IPS-20b (cell line): Measurements from ENCODE around the gene GPX2.
A peak's percentile ranks its signal among the peaks of the same experiment; 100 is the strongest.

Source experiments
- H3K27ac ChIP-seq: one replicate; pipeline ENCODE4 v1.5.1; 2013; ENCODE audit warnings: low read length
- H3K27me3 ChIP-seq: 2 replicates; pipeline ENCODE4 v1.6.1; 2013; ENCODE audit warnings: mild to moderate bottlenecking, low read length, inconsistent platforms; ENCODE audit not compliant: insufficient read depth
- H3K36me3 ChIP-seq: 2 replicates; pipeline ENCODE4 v1.6.1; 2013; ENCODE audit warnings: low read depth, mild to moderate bottlenecking, inconsistent platforms, low read length, moderate library complexity; ENCODE audit not compliant: insufficient read depth
- H3K4me1 ChIP-seq: 2 replicates; pipeline ENCODE4 v1.6.1; 2013; ENCODE audit warnings: mild to moderate bottlenecking, control low read depth, inconsistent platforms, low read length, moderate library complexity; ENCODE audit not compliant: insufficient read depth
- H3K4me3 ChIP-seq: 2 replicates; pipeline ENCODE4 v1.5.1; 2013; ENCODE audit warnings: mild to moderate bottlenecking, low read length, inconsistent platforms
- H3K9ac ChIP-seq: 2 replicates; pipeline ENCODE4 v1.6.1; 2013; ENCODE audit warnings: low read depth, mild to moderate bottlenecking, inconsistent platforms, low read length, moderate library complexity
- H3K9me3 ChIP-seq: 2 replicates; pipeline ENCODE4 v1.6.1; 2013; ENCODE audit warnings: mild to moderate bottlenecking, low read depth, low read length, inconsistent platforms; ENCODE audit not compliant: insufficient read depth

GPX2 gene

DNA sequence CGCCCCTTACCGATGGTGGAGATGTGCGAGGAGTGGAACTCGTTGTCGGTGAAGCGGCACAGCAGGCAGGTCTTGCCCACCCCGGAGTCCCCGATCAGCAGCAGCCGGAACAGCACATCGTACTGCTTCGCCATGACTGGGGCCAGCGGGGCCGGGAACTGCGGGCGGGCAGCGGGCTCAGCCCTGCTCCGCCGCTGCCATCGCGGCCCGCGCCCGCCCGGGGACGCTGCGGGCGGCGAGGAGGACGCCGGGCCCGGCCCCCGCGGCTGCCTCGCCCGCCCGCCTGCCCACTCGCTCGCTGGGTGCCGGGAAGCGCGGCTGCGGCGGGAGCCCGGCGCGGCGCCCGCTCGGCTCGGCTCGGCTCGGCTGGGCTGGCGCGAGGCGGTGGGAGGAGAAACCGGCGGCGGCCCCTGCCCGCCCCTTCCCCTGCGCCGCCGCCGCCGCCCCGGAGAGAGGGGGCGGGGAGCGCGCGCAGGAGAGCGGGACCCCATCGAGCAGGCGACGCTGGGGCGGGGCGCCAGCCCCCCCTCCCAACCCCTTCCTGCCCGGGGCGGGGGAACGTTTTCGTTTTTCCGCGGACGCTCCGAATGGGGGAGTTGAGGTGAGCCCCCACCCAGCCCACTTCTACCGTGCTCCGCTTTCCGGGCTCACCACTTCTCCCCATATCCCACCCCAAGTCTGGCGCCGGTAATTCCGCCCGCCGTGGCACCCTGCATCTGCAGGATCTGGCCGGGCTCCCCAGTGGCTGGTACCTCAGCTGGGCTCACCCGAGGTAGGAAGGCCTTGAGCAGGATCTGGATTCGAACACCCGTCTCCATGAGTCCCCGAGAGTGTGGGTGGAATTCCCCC is 29.6 kb upstream of the GPX2 start, which contains the start of gene RAB15:
RAB15 (minus strand) TSS at position 394 of the 849 bp plus-strand sequence; CDS start at position 134, 260 bp downstream.
- no peak within 1 kb of the TSS for H3K27ac ChIP-seq
- H3K36me3 ChIP-seq, result peaks cover 5% of the 10 kb centered on the region; the same call in 1 of the 2 replicates
- no peaks in the 10 kb centered on the region for H3K9me3 ChIP-seq
- peak within 1 kb of the TSS; percentile 80 for H3K4me3 ChIP-seq
- H3K9ac ChIP-seq, result peak within 1 kb of the TSS; percentile 80; the same call in 1 of the 2 replicates
- H3K4me1 ChIP-seq, result peaks cover 37% of the 10 kb centered on the region
- H3K27me3 ChIP-seq, result peaks cover 30% of the 10 kb centered on the region

DNA sequence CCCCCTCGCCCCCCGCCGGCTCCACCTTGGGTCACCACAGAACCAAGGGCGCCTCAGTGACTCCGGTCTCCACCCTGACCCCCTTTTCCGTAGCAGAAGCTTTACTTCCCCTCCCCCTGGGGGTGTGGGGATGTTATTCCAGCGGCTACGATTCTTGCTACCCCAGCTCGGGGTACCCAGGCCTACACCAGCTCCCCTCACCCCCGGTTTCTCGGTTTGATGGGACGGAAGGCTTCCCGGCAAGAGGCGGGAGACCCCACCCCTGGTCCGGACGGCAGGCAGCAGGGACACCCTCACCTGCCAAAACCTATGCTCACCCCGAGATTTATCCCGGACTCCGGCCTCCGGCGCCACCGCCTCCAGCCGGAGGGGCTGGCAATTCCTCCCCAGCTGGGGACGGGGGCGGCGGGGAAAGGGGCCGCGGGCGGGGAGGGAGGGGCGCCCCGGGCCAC is 29.0 kb upstream of the GPX2 start:
- Histone ChIP-seq H3K9ac (peak overlapping the region; percentile 61; the same call in 1 of the 2 replicates), H3K27ac (no peak overlapping the region), H3K36me3 (peaks cover 8% of the 10 kb centered on the region; the same call in 1 of the 2 replicates), H3K4me1 (peaks cover 32% of the 10 kb centered on the region), H3K27me3 (peaks cover 30% of the 10 kb centered on the region), H3K4me3 (peak overlapping the region; percentile 80), H3K9me3 (no peaks in the 10 kb centered on the region)

DNA sequence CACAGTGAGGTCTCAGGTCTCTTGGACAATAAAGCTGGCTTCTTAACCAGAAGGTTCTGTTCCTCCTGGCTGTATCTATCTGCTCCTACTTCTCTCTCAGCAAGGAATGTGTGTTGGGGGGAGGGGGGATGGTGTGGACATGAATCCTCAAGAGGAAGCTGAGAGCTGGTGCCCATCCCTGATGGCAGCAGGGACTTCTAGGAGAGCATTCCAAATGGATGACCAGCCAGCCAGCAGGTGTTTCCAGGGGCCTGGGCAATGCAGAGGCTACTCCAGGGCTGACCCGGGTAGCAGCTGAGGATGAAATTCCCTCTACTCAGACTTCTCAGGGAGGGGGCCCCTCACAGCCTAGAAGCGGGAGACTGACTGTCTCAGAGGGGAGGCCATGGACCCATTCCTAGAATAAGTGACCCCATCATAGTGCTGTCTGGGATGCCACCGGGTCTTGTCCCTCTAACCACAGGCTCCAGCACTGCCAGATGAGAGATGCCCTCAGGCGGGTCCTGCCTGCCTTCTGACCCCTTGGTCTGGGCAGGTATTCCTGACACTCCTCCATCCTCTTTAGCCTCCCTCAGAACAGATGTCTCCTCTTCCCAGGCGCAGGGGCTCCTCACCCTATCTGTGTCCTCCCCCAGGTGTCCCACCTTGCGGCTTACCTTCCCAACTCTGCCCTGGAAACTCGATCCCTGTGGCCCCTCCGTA is 28.4 kb upstream of the GPX2 start:
- H3K4me1 ChIP-seq, result peaks cover 32% of the 10 kb centered on the region
- peak overlapping the region; percentile 61; the same call in 1 of the 2 replicates for H3K9ac ChIP-seq
- no peaks in the 10 kb centered on the region for H3K9me3 ChIP-seq
- no peak overlapping the region for H3K27ac ChIP-seq
- peaks cover 8% of the 10 kb centered on the region; the same call in 1 of the 2 replicates for H3K36me3 ChIP-seq
- peak overlapping the region; percentile 80; the same call in 1 of the 2 replicates for H3K4me3 ChIP-seq
- peaks cover 30% of the 10 kb centered on the region for H3K27me3 ChIP-seq

DNA sequence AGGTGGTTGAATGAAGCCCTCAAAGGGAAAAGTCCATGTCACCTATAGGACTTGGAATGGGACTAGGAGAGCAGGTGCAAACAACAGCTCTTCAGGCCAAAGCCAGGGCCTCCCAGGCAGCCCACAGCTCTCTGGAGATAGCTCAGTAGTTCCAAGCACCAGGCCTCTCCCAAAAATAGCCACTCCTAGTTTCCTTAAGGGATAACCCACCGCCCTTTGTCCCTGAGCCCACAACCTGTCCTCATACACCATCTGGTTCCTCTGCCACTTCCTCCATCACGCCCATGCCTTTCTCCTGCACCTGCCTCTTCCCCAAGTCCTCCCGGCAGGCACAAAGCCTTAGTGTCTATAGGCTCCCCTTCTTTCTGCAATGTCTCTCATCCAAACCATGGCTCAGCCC is 27.5 kb upstream of the GPX2 start:
- peaks cover 8% of the 10 kb centered on the region; the same call in 1 of the 2 replicates for H3K36me3 ChIP-seq
- no peak overlapping the region for H3K9ac ChIP-seq
- H3K4me1 ChIP-seq, result peaks cover 32% of the 10 kb centered on the region
- peak overlapping the region; percentile 80; the same call in 1 of the 2 replicates for H3K4me3 ChIP-seq
- no peak overlapping the region for H3K27ac ChIP-seq
- peaks cover 30% of the 10 kb centered on the region for H3K27me3 ChIP-seq
- H3K9me3 ChIP-seq, result no peaks in the 10 kb centered on the region

DNA sequence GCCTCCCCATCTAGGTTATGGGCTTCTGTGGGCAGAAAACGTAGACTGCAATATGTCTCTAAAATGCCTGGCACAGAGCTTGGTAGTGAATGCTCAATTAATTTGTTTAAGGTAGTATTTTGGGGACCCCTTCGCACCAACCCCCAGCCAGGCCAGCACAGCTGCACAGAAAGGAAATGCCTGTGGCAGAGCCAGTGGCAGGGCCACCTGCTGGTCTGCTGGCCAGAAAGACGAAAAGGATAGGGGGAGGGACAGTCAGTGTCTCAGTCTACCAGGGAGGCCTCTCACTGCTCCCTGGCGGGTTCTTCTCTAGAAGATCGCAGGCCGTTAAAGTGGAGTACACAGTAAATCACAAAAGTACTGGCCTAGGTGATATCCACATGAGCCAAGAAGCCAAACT is 26.1 kb upstream of the GPX2 start:
- peak overlapping the region; percentile 18; the same call in 1 of the 2 replicates for H3K4me3 ChIP-seq
- H3K9me3 ChIP-seq, result no peaks in the 10 kb centered on the region
- peaks cover 29% of the 10 kb centered on the region for H3K4me1 ChIP-seq
- peak overlapping the region; percentile 4; the same call in 1 of the 2 replicates for H3K9ac ChIP-seq
- no peak overlapping the region for H3K27ac ChIP-seq
- H3K27me3 ChIP-seq, result peaks cover 30% of the 10 kb centered on the region
- H3K36me3 ChIP-seq, result peaks cover 8% of the 10 kb centered on the region; the same call in 1 of the 2 replicates

DNA sequence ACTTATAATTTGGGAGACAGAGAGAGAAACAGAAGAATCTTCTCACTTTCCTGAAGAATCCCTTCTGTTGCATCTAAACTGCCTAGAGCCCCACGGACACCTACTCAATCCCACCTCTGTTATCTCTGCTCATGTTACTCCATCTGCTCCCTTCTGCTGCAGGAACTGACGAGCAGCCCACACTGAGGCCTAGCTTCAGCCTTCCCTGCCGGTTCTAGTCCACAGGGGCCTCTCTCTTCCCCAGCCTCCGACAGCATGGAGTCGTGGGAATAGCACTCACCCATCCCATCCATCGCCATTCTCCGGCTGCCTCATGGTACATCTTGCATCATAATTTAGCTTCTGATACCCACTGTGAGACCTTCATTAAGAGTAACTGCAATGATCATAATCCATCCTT is 25.6 kb upstream of the GPX2 start:
- H3K27me3 ChIP-seq, result peaks cover 27% of the 10 kb centered on the region
- peak overlapping the region; percentile 18; the same call in 1 of the 2 replicates for H3K4me3 ChIP-seq
- peak overlapping the region; percentile 4; the same call in 1 of the 2 replicates for H3K9ac ChIP-seq
- peaks cover 8% of the 10 kb centered on the region; the same call in 1 of the 2 replicates for H3K36me3 ChIP-seq
- H3K27ac ChIP-seq, result no peak overlapping the region
- H3K4me1 ChIP-seq, result peaks cover 29% of the 10 kb centered on the region
- H3K9me3 ChIP-seq, result no peaks in the 10 kb centered on the region

DNA sequence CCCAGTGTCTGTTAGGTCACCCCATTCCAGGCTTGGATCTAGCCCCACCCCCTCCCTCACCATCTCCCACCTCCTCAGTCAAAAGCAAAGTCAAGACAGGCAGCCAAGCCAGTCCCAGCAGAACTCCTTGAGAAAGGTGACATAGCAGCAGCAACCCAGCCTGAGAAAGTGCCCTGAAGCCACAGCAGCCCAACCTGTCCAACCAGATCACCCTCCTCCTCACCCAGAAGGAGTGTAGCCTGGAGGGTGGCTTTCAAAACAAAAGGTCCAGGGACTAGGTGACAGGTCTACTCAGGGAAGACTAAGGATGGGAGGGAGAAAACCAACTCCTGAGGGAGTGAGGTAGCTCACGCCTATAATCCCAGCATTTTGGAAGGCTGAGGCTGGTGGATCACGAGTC is 24.4 kb upstream of the GPX2 start:
- no peak overlapping the region for H3K4me3 ChIP-seq
- H3K9ac ChIP-seq, result no peak overlapping the region
- H3K9me3 ChIP-seq, result no peaks in the 10 kb centered on the region
- H3K27me3 ChIP-seq, result peaks cover 19% of the 10 kb centered on the region
- H3K36me3 ChIP-seq, result peaks cover 8% of the 10 kb centered on the region; the same call in 1 of the 2 replicates
- H3K4me1 ChIP-seq, result peaks cover 26% of the 10 kb centered on the region
- H3K27ac ChIP-seq, result no peak overlapping the region

DNA sequence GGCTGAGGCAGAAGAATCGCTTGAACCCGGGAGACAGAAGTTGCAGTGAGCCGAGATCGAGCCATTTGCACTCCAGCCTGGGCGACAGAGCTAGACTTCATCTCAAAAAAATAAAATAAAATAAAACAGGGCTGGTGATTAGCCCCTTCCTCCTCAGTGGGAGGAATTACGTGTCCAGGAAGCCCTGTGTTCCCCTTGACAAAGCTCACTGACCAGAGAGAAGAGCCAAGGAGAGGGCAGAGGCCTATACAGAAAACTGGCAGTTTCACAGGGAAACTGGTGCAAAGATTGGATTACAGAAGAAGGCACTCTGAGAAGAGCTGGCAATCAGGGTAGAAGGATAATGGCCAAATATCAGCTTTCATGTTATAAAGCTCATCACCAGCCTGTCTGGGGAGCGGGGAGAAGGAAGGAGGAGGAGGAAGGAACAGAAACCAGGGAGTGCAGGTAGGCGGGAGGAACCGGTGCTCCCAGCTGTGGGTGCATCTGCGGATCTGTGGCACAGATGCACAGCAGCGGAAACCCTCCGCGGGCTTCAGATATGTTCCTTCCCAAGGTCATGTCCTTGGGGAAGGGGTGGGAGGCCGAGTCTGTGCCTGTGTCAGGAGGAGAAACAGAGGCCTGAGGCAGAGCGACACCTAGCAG is 22.9 kb upstream of the GPX2 start:
- peaks cover 7% of the 10 kb centered on the region; the same call in 1 of the 2 replicates for H3K27me3 ChIP-seq
- peaks cover 23% of the 10 kb centered on the region for H3K4me1 ChIP-seq
- no peak overlapping the region for H3K4me3 ChIP-seq
- peaks cover 8% of the 10 kb centered on the region; the same call in 1 of the 2 replicates for H3K36me3 ChIP-seq
- H3K9me3 ChIP-seq, result no peaks in the 10 kb centered on the region
- no peak overlapping the region for H3K9ac ChIP-seq
- no peak overlapping the region for H3K27ac ChIP-seq

DNA sequence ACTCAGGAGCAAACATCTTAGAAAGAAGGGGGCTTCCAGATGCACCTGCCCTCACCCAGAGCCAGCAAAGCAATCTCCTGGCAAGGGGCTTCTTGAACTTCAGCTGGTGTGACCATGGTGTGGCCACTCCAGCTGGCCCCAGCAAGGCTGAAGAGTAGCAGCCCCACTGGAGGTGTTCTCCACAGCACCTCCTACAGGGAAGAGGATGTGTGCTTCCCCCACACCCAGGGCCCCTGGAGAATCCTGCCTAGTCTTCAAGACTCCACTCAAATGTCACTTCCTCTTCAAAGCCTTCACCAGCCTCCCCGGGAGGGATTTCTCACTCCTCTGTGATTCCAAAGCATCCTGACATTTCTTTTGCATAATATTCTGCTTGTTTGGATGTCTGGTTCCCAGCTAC is 21.1 kb upstream of the GPX2 start:
- Histone ChIP-seq H3K9ac (no peak overlapping the region), H3K27ac (no peak overlapping the region)

DNA sequence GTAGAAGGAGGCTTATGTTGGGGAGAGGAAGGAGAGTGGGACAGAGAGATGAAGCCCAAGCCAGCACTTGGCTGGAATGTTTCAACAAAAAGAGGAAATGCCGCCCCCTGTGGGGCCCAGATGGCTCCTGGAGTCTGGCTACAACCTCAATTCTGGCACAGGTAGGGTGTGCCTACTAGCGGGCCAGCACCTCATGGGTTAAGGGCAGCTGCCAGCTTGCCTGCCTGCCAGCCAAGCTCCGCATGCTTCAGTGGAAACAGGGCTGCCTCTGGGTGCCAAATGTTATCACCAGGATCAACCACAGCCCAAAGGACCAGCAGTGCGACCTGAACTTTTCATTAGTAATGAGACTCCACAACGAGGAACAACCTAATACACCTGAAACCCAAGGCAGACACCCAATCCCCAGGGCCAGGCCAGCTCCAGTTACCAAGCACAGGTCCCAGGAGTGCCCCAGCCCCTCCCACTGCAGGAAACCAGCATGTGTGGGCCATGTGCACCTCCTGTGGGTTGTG is 18.3 kb upstream of the GPX2 start:
- Histone ChIP-seq H3K27me3 (no peaks in the 10 kb centered on the region), H3K9me3 (no peaks in the 10 kb centered on the region), H3K4me3 (no peak overlapping the region), H3K27ac (no peak overlapping the region), H3K9ac (no peak overlapping the region), H3K36me3 (no peaks in the 10 kb centered on the region), H3K4me1 (peaks cover 25% of the 10 kb centered on the region)

More for the DNA sequence above, 21.1 kb upstream of the GPX2 start:
- H3K4me3 ChIP-seq, result no peak overlapping the region
- no peaks in the 10 kb centered on the region for H3K9me3 ChIP-seq
- H3K27me3 ChIP-seq, result no peaks in the 10 kb centered on the region
- H3K4me1 ChIP-seq, result peaks cover 11% of the 10 kb centered on the region; the same call in 1 of the 2 replicates
- peaks cover 8% of the 10 kb centered on the region; the same call in 1 of the 2 replicates for H3K36me3 ChIP-seq

DNA sequence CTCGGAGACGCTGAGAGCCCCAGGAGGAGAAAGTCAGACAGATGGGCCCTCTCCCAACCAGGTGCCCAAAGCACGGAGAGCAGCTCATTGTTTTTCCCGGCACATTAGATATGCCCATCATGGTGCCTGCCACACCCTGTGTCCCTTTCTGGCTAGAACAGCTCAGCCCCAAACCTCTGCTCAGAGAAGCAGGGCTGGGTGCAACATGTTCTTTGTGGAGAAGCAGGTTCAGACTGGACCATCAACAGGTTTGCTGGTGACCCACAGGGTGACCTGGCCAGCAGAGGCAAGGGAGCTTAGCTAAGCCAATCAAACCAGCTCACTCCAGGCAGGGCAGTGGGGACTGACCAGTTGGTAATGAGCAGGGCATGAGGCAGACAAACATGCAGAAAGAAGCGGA is 16.2 kb upstream of the GPX2 start:
- no peaks in the 10 kb centered on the region for H3K9me3 ChIP-seq
- no peak overlapping the region for H3K9ac ChIP-seq
- H3K27ac ChIP-seq, result no peak overlapping the region
- H3K4me1 ChIP-seq, result peaks cover 33% of the 10 kb centered on the region
- no peaks in the 10 kb centered on the region for H3K27me3 ChIP-seq
- no peak overlapping the region for H3K4me3 ChIP-seq
- no peaks in the 10 kb centered on the region for H3K36me3 ChIP-seq
